Hepatocyte (in vitro differentiated cells): ENCODE measurements around the gene RPS6KC1.

Experiments
- CTCF ChIP-seq: fragments of 200-600 bp; sonication (generic); IDR thresholded peaks from 2 replicates; pipeline ENCODE4 v1.5.1; 2016; ENCODE audit warnings: antibody characterized with exemption, mild to moderate bottlenecking; ENCODE audit not compliant: poor library complexity
- EZH2 ChIP-seq: fragments of 200-600 bp; sonication (generic); IDR thresholded peaks from 2 replicates; pipeline ENCODE4 v1.6.1; 2016; ENCODE audit warnings: antibody characterized with exemption, mild to moderate bottlenecking, borderline replicate concordance

- no peak for TF ChIP-seq EZH2
- no peak for TF ChIP-seq CTCF
Observed at GRCh38 chr1:213260311-213261075, 209.5 kb downstream of the RPS6KC1 start.
